HepG2 (cell line): ENCODE data around the gene GNAI2. TPM values are rescaled to one million over a fixed set of nuclear protein-coding genes. Genes with fewer than 3 reads are reported as not detected.
"Not testable (repeated sequence)": the region's sequence is repeated elsewhere in the genome, so short reads cannot be mapped to it uniquely, and the experiment has no call there.

Source experiments
- ATAC-seq: fragments of 200-7000 bp; cut with Tn5 transposase; 3 replicates; pipeline ENCODE4 v1.9.1; 2020; ENCODE audit warnings: mild to moderate bottlenecking, moderate library complexity
- BruUV-seq: library from RNA; stranded (reverse); fragments of 400-500 nt; replicated peaks from 2 replicates; lab custom pipeline; 2021; lab: Mats Ljungman, UMichigan
- CTCF ChIA-PET: fragments of 300-600 bp; formaldehyde crosslinking; extraction: SDS; loops from one replicate; lab custom pipeline; 2021; ENCODE audit warnings: low total read pairs, inconsistent platforms, low intra/inter-chr PET ratio; lab: Yijun Ruan, JAX
- POLR2A ChIA-PET: fragments of 350-600 bp; sonication (Branson Sonifier 250); formaldehyde crosslinking; loops from one replicate; lab custom pipeline; 2020; ENCODE audit warnings: antibody characterized with exemption, inconsistent platforms; lab: Yijun Ruan, JAX
- DNase-seq: peaks from one replicate; pipeline ENCODE4 v3.0.0-alpha.2; 2015; ENCODE audit warnings: low spot score
- FAIRE-seq: peaks from 3 replicates; lab custom pipeline; 2011; peaks lifted over from hg19 to GRCh38; lab: Jason Lieb, UNC
- H2AFZ ChIP-seq: one replicate; pipeline ENCODE4 v1.6.1; 2011; ENCODE audit warnings: low read length, inconsistent platforms
- H3K27ac ChIP-seq: fragments of 300-600 bp; 3 replicates; pipeline ENCODE4 v1.8.0; 2011; ENCODE audit warnings: mixed run types, mild to moderate bottlenecking, mixed read lengths, low read length, inconsistent platforms; ENCODE audit not compliant: insufficient read depth; ENCODE audit errors: extremely low read length
- H3K27me3 ChIP-seq, 2 experiments: fragments of 200-600 bp in 1 of 2; 2 replicates in 1 of 2; 3 replicates in 1 of 2; pipeline versions ENCODE4 v1.6.0 to v1.8.0; 2011; ENCODE audit warnings: low read length in 2 of 2, mild to moderate bottlenecking in 2 of 2, moderate library complexity in 2 of 2, inconsistent platforms in 1 of 2; ENCODE audit not compliant: insufficient read depth in 2 of 2, control insufficient read depth in 1 of 2
- H3K36me3 ChIP-seq, 2 experiments: fragments of 200-600 bp in 1 of 2; replicated peaks in 1 of 2; 2 replicates in 1 of 2; 3 replicates in 1 of 2; pipeline versions ENCODE4 v1.5.1 to v1.8.0; 2011; ENCODE audit warnings: low read length in 2 of 2, inconsistent platforms in 1 of 2; ENCODE audit not compliant: insufficient read depth in 2 of 2, control insufficient read depth in 1 of 2
- H3K4me1 ChIP-seq: 2 replicates; pipeline ENCODE4 v1.5.1; 2012; ENCODE audit warnings: low read length, inconsistent platforms; ENCODE audit not compliant: insufficient read depth
- H3K4me2 ChIP-seq: 2 replicates; pipeline ENCODE4 v1.6.0; 2011; ENCODE audit warnings: low read depth, low read length, inconsistent platforms
- H3K4me3 ChIP-seq, 3 experiments: fragments of 200-600 bp in 1 of 3; sonication (generic), shearing (Covaris generic) in 1 of 3; replicated peaks in 1 of 3; 2 replicates each; pipeline ENCODE4 v1.5.1; 2011 to 2016; ENCODE audit warnings: low read length in 3 of 3, inconsistent platforms in 2 of 3, low read depth in 2 of 3, mild to moderate bottlenecking in 2 of 3, control low read depth in 1 of 3, mixed read lengths in 1 of 3; ENCODE audit not compliant: insufficient read depth in 1 of 3
- H3K79me2 ChIP-seq: one replicate; pipeline ENCODE4 v1.6.1; 2011; ENCODE audit warnings: low read length, inconsistent platforms; ENCODE audit not compliant: insufficient read depth
- H3K9ac ChIP-seq: 2 replicates; pipeline ENCODE4 v1.6.0; 2011; ENCODE audit warnings: mild to moderate bottlenecking, low read depth, low read length, inconsistent platforms; ENCODE audit not compliant: insufficient read depth
- H3K9me3 ChIP-seq: 2 replicates; pipeline ENCODE4 v1.5.1; 2012; ENCODE audit warnings: mild to moderate bottlenecking, low read length
- H4K20me1 ChIP-seq: 2 replicates; pipeline ENCODE4 v1.6.0; 2011; ENCODE audit warnings: inconsistent platforms, mild to moderate bottlenecking, low read length, moderate library complexity; ENCODE audit not compliant: insufficient read depth
- BRD4 ChIP-seq: sonication (generic); formaldehyde crosslinking; IDR thresholded peaks from 2 replicates; pipeline ENCODE4 v1.4.0; 2020; ENCODE audit warnings: missing genetic modification reagents
- CEBPB ChIP-seq: IDR thresholded peaks from 2 replicates; pipeline ENCODE4 v1.6.1; 2011; ENCODE audit warnings: low read depth, low read length, improper control_type of control experiment, borderline replicate concordance
- HOXA3 ChIP-seq: sonication (generic); formaldehyde crosslinking; IDR thresholded peaks from 2 replicates; pipeline ENCODE4 v1.5.0; 2020; ENCODE audit warnings: missing genetic modification reagents
- MED8 ChIP-seq: sonication (generic); formaldehyde crosslinking; IDR thresholded peaks from 2 replicates; pipeline ENCODE4 v1.8.1; 2023; ENCODE audit warnings: mild to moderate bottlenecking, missing genetic modification reagents; ENCODE audit not compliant: insufficient replicate concordance
- MEIS2 ChIP-seq: sonication (generic); formaldehyde crosslinking; IDR thresholded peaks from 2 replicates; pipeline ENCODE4 v1.9.0; 2021; ENCODE audit warnings: mild to moderate bottlenecking, missing genetic modification reagents
- NR2F1 ChIP-seq, 2 experiments: fragments of 450-650 bp in 1 of 2; formaldehyde crosslinking in 1 of 2; IDR thresholded peaks; 2 replicates each; pipeline versions ENCODE4 v1.5.0 to v1.6.1; 2016 to 2020; ENCODE audit warnings: mild to moderate bottlenecking in 1 of 2, missing compliant biosample characterization in 1 of 2, missing genetic modification reagents in 1 of 2, moderate library complexity in 1 of 2
- POLR2G ChIP-seq: fragments of 200-400 bp; formaldehyde crosslinking; IDR thresholded peaks from 2 replicates; pipeline ENCODE4 v1.6.1; 2018; ENCODE audit warnings: mild to moderate bottlenecking, low read depth, low read length, moderate library complexity
- ZFP36 ChIP-seq: fragments of 150-350 bp; IDR thresholded peaks from 2 replicates; pipeline ENCODE4 v1.6.1; 2018; ENCODE audit warnings: borderline replicate concordance, low read length, low read depth; ENCODE audit not compliant: partially characterized antibody
- ZMYM3 ChIP-seq: sonication (generic); formaldehyde crosslinking; IDR thresholded peaks from 2 replicates; pipeline ENCODE4 v1.5.1; 2020; ENCODE audit warnings: mild to moderate bottlenecking, missing genetic modification reagents
- ZNF235 ChIP-seq: sonication (generic); formaldehyde crosslinking; IDR thresholded peaks from 2 replicates; pipeline ENCODE4 v1.8.1; 2023; ENCODE audit warnings: mild to moderate bottlenecking, missing genetic modification reagents, borderline replicate concordance
- ZNF296 ChIP-seq: sonication (generic); formaldehyde crosslinking; conservative IDR thresholded peaks from 2 replicates; pipeline ENCODE4 v1.5.0; 2020; ENCODE audit warnings: mild to moderate bottlenecking, missing genetic modification reagents
- ZNF747 ChIP-seq: sonication (generic); formaldehyde crosslinking; IDR thresholded peaks from 2 replicates; pipeline ENCODE4 v1.8.1; 2023; ENCODE audit warnings: missing genetic modification reagents, mild to moderate bottlenecking, borderline replicate concordance
- ZNF772 ChIP-seq: sonication (generic); formaldehyde crosslinking; IDR thresholded peaks from 2 replicates; pipeline ENCODE4 v1.5.0; 2020; ENCODE audit warnings: mild to moderate bottlenecking, missing genetic modification reagents
- WGBS: methylation state at CpG from one replicate; pipeline ENCODE4 v1.1.6; 2017; ENCODE audit warnings: low lambda C conversion rate; 5-methylcytosine and 5-hydroxymethylcytosine counted together
- in situ Hi-C: cut with HindIII; loops from 2 replicates; pipeline ENCODE4 v1.10.0; 2017; ENCODE audit warnings: low pct_unique_long_range_greater_than_20kb; ENCODE audit not compliant: extremely low pct_ligation_motif_present
- intact Hi-C: fragments of 100-400 bp; cut with micrococcal nuclease; formaldehyde crosslinking; loops from one replicate; pipeline ENCODE4 v1.10.0; 2022; ENCODE audit not compliant: unreplicated experiment
- polyA plus RNA-seq, 8 experiments: library from polyadenylated mRNA; depleted of rRNA in 3 of 8; stranded (reverse) in 7 of 8; unstranded in 1 of 8; fragments of >200 nt; fragmentation: Illumina TruSeq in 4 of 8; extraction: Trizol in 4 of 8; gene quantifications; 2 replicates each; pipeline versions ENCODE4 v1.2.1 to v1.2.3, GENCODE V29; 2011 to 2016; ENCODE audit warnings: low read depth in 4 of 8, missing spikeins in 1 of 8, mixed read lengths in 1 of 8; ENCODE audit not compliant: insufficient read depth in 1 of 8
- total RNA-seq, 5 experiments: library from RNA; depleted of rRNA; stranded (reverse); fragments of >200 nt; fragmentation: Illumina TruSeq; extraction: Trizol; gene quantifications; 2 replicates each; pipeline ENCODE4 v1.2.3, GENCODE V29; 2016; ENCODE audit warnings: low read depth in 1 of 5
- TF ChIP-seq, protein P1 (sequence below): sonication (generic); formaldehyde crosslinking; IDR thresholded peaks from 2 replicates; pipeline ENCODE4 v1.5.0; 2020; ENCODE audit warnings: mild to moderate bottlenecking, missing genetic modification reagents
- TF ChIP-seq, protein P2 (sequence below): sonication (generic); formaldehyde crosslinking; IDR thresholded peaks from 2 replicates; pipeline ENCODE4 v1.4.0; 2020; ENCODE audit warnings: missing genetic modification reagents

The GNAI2 gene
- total and polyA plus RNA-seq, 2 of the 13 experiments (the other 11 are each of a cell fraction or from before 2014, with no cell fraction given), result 51.1 to 66.2 TPM

DNA sequence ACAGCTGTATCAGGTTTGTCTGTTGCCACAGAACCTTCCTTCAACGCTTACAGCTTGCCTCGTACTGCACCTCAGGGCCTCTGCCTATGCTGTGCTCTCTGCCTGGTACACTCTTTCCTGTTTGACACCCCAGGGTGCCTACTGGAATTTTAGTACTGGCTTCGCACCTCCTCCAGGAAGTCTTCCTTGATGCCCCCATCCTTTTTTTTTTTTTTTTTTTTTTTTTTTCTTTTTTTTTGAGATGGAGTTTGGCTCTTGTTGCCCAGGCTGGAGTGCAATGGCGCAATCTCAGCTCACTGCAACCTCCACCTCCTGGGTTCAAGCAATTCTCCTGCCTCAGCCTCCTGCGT, 24.7 kb upstream of the GNAI2 start:
- in situ Hi-C loops, BruUV-seq, ATAC-seq, H2AFZ ChIP-seq, H3K27me3 ChIP-seq, intact Hi-C loops, H4K20me1 ChIP-seq, H3K9me3 ChIP-seq, DNase-seq: not testable (repeated sequence)
- Histone ChIP-seq H3K9ac (peak overlapping the region; percentile 74), H3K79me2 (peaks cover 41% of the 10 kb centered on the region), H3K4me1 (peaks cover 80% of the 10 kb centered on the region), H3K4me3 (peak overlapping the region in 1 of 3 experiments; percentile 61; a peak in 1 of 6 replicates), H3K36me3 (peaks cover 8 to 28% of the 10 kb centered on the region in 2 experiments; a peak in 4 of 5 replicates), H3K27ac (peak overlapping the region; percentile 99), H3K4me2 (peak overlapping the region; percentile 79)
- POLR2A ChIA-PET, result interaction anchor here (1.1 to 16.5 kb wide), 19 partner anchors 4 to 126 kb away, joined by 3 to 844 read pairs (median 10); partner anchors contain the start of genes GNAI2, GNAT1, HYAL1 and HYAL3
- peak; percentile 65 for FAIRE-seq
- TF ChIP-seq CEBPB, result peak; percentile 16; the same call in 1 of the 2 replicates
- TF ChIP-seq ZMYM3 (CRISPR knock-in tag), result peak; percentile 69
- peak; percentile 47 for TF ChIP-seq MED8 (CRISPR knock-in tag)
- TF ChIP-seq, protein P1, sequence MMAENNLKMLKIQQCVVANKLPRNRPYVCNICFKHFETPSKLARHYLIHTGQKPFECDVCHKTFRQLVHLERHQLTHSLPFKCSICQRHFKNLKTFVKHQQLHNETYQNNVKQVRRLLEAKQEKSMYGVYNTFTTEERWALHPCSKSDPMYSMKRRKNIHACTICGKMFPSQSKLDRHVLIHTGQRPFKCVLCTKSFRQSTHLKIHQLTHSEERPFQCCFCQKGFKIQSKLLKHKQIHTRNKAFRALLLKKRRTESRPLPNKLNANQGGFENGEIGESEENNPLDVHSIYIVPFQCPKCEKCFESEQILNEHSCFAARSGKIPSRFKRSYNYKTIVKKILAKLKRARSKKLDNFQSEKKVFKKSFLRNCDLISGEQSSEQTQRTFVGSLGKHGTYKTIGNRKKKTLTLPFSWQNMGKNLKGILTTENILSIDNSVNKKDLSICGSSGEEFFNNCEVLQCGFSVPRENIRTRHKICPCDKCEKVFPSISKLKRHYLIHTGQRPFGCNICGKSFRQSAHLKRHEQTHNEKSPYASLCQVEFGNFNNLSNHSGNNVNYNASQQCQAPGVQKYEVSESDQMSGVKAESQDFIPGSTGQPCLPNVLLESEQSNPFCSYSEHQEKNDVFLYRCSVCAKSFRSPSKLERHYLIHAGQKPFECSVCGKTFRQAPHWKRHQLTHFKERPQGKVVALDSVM (CRISPR knock-in tag), result peak; percentile 67
- TF ChIP-seq, protein P2, sequence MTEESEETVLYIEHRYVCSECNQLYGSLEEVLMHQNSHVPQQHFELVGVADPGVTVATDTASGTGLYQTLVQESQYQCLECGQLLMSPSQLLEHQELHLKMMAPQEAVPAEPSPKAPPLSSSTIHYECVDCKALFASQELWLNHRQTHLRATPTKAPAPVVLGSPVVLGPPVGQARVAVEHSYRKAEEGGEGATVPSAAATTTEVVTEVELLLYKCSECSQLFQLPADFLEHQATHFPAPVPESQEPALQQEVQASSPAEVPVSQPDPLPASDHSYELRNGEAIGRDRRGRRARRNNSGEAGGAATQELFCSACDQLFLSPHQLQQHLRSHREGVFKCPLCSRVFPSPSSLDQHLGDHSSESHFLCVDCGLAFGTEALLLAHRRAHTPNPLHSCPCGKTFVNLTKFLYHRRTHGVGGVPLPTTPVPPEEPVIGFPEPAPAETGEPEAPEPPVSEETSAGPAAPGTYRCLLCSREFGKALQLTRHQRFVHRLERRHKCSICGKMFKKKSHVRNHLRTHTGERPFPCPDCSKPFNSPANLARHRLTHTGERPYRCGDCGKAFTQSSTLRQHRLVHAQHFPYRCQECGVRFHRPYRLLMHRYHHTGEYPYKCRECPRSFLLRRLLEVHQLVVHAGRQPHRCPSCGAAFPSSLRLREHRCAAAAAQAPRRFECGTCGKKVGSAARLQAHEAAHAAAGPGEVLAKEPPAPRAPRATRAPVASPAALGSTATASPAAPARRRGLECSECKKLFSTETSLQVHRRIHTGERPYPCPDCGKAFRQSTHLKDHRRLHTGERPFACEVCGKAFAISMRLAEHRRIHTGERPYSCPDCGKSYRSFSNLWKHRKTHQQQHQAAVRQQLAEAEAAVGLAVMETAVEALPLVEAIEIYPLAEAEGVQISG, result 0 out of 2 replicates have a peak, but pooled peaks have one; percentile 6
- 0 out of 2 replicates have a peak, but pooled peaks have one; percentile 2 for TF ChIP-seq MEIS2 (CRISPR knock-in tag)
- 0 out of 2 replicates have a peak, but pooled peaks have one; percentile 12 for TF ChIP-seq ZNF235 (CRISPR knock-in tag)
- TF ChIP-seq BRD4 (CRISPR knock-in tag), result 0 out of 2 replicates have a peak, but pooled peaks have one; percentile 40
- peak; percentile 11; the same call in 1 of the 2 replicates for TF ChIP-seq POLR2G
- TF ChIP-seq ZFP36, result peak; percentile 86
- TF ChIP-seq ZNF772 (CRISPR knock-in tag), result 0 out of 2 replicates have a peak, but pooled peaks have one; percentile 30
- TF ChIP-seq ZNF747 (CRISPR knock-in tag), result peak; percentile 28; the same call in 1 of the 2 replicates
- TF ChIP-seq NR2F1 (CRISPR knock-in tag; IDR thresholded peaks at IDR 0.05), result 0 out of 4 replicates have a peak, but pooled peaks of 1 of the 2 experiments have one; percentile 14
- peak; percentile 18; the same call in 1 of the 2 replicates for TF ChIP-seq HOXA3 (CRISPR knock-in tag)
- TF ChIP-seq ZNF296 (CRISPR knock-in tag), result 0 out of 2 replicates have a peak, but pooled peaks have one; percentile 24
- CTCF ChIA-PET, result interaction anchor here (2.7 kb wide), 1 partner anchor 16 kb away, joined by 15 read pairs; no protein-coding TSS in a partner anchor
- 53% methylated on average over 5 of the region's 5 CpGs for WGBS
